ENCODE data around the gene NOX5. TPM values are rescaled to one million over a fixed set of nuclear protein-coding genes. Genes with fewer than 3 reads are reported as not detected.

NOX5 gene
- total RNA-seq, 4 donors from 2014 or later = 0.27 TPM; not detected in 3

GRCh38 chr15:68989541-68990230, 24.8 kb upstream of the NOX5 start:
- 79% methylated on average over 2 of the region's 2 CpGs; no CpG with 5 or more reads in 1 of the 2 donors for WGBS, 2 donors (ENCODE audit: low coverage in 1 of 2)
- in situ Hi-C loops (cut with MboI; ENCODE audit: low pct_ligation_motif_present in 1 of 4, low pct_unique_long_range_greater_than_20kb in 1 of 4, low sequenced_read_pairs in 3 of 4) (no loop called here), intact Hi-C loops (cut with DNase I; ENCODE audit: low total_unique reads) (no loop called here)
- Histone ChIP-seq H3K27ac (no peak overlapping the region), H3K4me3 (no peak overlapping the region), H3K27me3 (no peaks in the 10 kb centered on the region), H3K36me3 (no peaks in the 10 kb centered on the region), H3K4me1 (no peaks in the 10 kb centered on the region), H3K9me3 (no peaks in the 10 kb centered on the region)
- no peak for DNase-seq
- TF ChIP-seq EP300 (IDR thresholded peaks at IDR 0.05; ENCODE audit: low read depth) (no peak), POLR2AphosphoS5 (IDR thresholded peaks at IDR 0.05) (no peak)

DNA sequence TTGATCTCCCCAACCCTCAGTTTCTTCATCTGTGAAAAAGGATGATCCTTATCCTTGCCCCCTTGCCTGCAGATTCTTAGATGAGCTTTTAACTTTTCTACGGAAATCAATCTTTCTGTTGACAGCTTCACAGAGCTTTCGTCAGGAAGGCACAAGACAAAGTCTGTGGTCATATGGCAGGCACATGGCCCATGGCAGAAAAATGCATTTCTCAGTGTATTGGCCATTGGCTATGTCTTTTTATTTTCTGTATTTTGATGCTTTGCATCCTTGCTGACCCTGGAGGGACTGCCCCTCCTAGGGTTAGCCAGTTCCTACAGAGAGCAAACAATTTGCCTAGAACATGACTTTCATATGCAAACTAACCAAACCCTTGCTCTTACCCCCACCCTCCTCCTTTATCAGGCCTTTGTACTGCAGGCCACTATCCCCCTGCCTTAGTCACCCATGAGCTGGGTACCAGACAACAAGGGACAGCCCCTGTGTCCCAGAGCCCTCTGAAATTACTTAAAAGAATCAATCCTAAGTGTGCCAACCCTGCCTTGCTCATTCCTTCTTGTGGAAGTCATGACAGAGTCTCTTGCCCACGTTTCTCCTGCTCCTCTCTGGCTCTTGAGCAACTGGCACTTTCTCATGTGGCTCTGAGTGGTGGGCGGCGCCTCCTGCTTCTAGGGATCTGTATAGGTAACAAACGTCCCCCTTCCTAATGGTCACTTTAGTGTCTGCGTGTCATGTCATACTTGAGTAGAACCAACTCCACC, 24.1 kb upstream of the NOX5 start:
- no peaks in the 10 kb centered on the region for H3K36me3 ChIP-seq
- TF ChIP-seq, protein P1, sequence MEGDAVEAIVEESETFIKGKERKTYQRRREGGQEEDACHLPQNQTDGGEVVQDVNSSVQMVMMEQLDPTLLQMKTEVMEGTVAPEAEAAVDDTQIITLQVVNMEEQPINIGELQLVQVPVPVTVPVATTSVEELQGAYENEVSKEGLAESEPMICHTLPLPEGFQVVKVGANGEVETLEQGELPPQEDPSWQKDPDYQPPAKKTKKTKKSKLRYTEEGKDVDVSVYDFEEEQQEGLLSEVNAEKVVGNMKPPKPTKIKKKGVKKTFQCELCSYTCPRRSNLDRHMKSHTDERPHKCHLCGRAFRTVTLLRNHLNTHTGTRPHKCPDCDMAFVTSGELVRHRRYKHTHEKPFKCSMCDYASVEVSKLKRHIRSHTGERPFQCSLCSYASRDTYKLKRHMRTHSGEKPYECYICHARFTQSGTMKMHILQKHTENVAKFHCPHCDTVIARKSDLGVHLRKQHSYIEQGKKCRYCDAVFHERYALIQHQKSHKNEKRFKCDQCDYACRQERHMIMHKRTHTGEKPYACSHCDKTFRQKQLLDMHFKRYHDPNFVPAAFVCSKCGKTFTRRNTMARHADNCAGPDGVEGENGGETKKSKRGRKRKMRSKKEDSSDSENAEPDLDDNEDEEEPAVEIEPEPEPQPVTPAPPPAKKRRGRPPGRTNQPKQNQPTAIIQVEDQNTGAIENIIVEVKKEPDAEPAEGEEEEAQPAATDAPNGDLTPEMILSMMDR (IDR thresholded peaks at IDR 0.05) = no peak
- TF ChIP-seq EP300 (IDR thresholded peaks at IDR 0.05; ENCODE audit: low read depth) (no peak), POLR2AphosphoS5 (IDR thresholded peaks at IDR 0.05) (no peak), POLR2A (IDR thresholded peaks at IDR 0.05) (no peak)
- H3K27me3 ChIP-seq = no peaks in the 10 kb centered on the region
- in situ Hi-C loops (cut with MboI; ENCODE audit: low pct_ligation_motif_present in 1 of 4, low pct_unique_long_range_greater_than_20kb in 1 of 4, low sequenced_read_pairs in 3 of 4) (no loop called here), intact Hi-C loops (cut with DNase I; ENCODE audit: low total_unique reads) (no loop called here)
- no peaks in the 10 kb centered on the region for H3K9me3 ChIP-seq
- H3K27ac ChIP-seq = no peak overlapping the region
- no peaks in the 10 kb centered on the region for H3K4me1 ChIP-seq
- no peak for DNase-seq
- no peak overlapping the region for H3K4me3 ChIP-seq
- WGBS, 2 donors (ENCODE audit: low coverage in 1 of 2) = 79 to 80% methylated on average over 2 to 7 of the region's 7 CpGs

- intact Hi-C loops (cut with DNase I; ENCODE audit: low total_unique reads) = no loop called here
Observed at GRCh38 chr15:68990992-68991500, 23.4 kb upstream of the NOX5 start.

DNA sequence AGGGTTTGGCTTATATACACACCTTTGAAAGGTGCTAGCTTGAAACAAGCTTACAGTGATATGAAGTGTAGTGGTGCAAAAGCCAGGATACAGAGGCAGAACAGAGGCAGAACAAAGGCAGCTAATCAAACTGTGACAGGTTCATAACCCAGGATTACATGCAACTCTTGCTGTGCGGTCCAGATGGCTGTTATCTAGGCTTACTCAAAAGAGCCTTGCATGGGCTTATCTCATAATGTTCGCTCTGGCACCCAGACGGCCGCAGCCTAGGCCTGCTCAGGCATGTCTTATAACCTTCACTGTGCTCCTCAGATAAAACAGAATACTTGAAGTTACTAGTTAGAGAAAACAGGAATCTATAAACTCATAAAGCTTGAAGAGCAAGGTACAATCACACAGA, 22.8 kb upstream of the NOX5 start:
- no peaks in the 10 kb centered on the region for H3K36me3 ChIP-seq
- WGBS, 2 donors (ENCODE audit: low coverage in 1 of 2) = 83% methylated on average over 4 of the region's 4 CpGs; no CpG with 5 or more reads in 1 of the 2 donors
- TF ChIP-seq, protein P1 (IDR thresholded peaks at IDR 0.05) = no peak
- TF ChIP-seq POLR2AphosphoS5 (IDR thresholded peaks at IDR 0.05) = no peak
- TF ChIP-seq EP300 (IDR thresholded peaks at IDR 0.05; ENCODE audit: low read depth) = no peak
- TF ChIP-seq POLR2A (IDR thresholded peaks at IDR 0.05) = no peak

More at GRCh38 chr15:68990992-68991500, 23.4 kb upstream of the NOX5 start:
- Histone ChIP-seq H3K27ac (no peak overlapping the region), H3K36me3 (no peaks in the 10 kb centered on the region), H3K27me3 (no peaks in the 10 kb centered on the region), H3K9me3 (no peaks in the 10 kb centered on the region), H3K4me3 (no peak overlapping the region), H3K4me1 (no peaks in the 10 kb centered on the region)
- no peak for DNase-seq
- in situ Hi-C loops (cut with MboI; ENCODE audit: low pct_ligation_motif_present in 1 of 4, low pct_unique_long_range_greater_than_20kb in 1 of 4, low sequenced_read_pairs in 3 of 4) = no loop called here
- 78% methylated on average over 5 of the region's 5 CpGs; no CpG with 5 or more reads in 1 of the 2 donors for WGBS, 2 donors (ENCODE audit: low coverage in 1 of 2)
- TF ChIP-seq POLR2A (IDR thresholded peaks at IDR 0.05) = no peak
- TF ChIP-seq, protein P1 (IDR thresholded peaks at IDR 0.05) = no peak
- TF ChIP-seq POLR2AphosphoS5 (IDR thresholded peaks at IDR 0.05) = no peak
- TF ChIP-seq EP300 (IDR thresholded peaks at IDR 0.05; ENCODE audit: low read depth) = no peak

More for the DNA sequence above, 22.8 kb upstream of the NOX5 start:
- Histone ChIP-seq H3K27me3 (no peaks in the 10 kb centered on the region), H3K4me1 (no peaks in the 10 kb centered on the region), H3K9me3 (no peaks in the 10 kb centered on the region), H3K4me3 (no peak overlapping the region), H3K27ac (no peak overlapping the region)
- no peak for DNase-seq
- intact Hi-C loops (cut with DNase I; ENCODE audit: low total_unique reads) = no loop called here
- in situ Hi-C loops (cut with MboI; ENCODE audit: low pct_ligation_motif_present in 1 of 4, low pct_unique_long_range_greater_than_20kb in 1 of 4, low sequenced_read_pairs in 3 of 4) = no loop called here
